Fibroblast of skin of left biceps (primary cell): Measurements from ENCODE around the gene HEXIM1.
A peak's percentile ranks its signal among the peaks of the same experiment; 100 is the strongest.

Source experiments
- DNase-seq, 2 experiments: peaks; one replicate each; pipeline ENCODE4 v3.0.0-alpha.2; 2013; ENCODE audit warnings: low read depth in 2 of 2

HEXIM1 gene

DNA sequence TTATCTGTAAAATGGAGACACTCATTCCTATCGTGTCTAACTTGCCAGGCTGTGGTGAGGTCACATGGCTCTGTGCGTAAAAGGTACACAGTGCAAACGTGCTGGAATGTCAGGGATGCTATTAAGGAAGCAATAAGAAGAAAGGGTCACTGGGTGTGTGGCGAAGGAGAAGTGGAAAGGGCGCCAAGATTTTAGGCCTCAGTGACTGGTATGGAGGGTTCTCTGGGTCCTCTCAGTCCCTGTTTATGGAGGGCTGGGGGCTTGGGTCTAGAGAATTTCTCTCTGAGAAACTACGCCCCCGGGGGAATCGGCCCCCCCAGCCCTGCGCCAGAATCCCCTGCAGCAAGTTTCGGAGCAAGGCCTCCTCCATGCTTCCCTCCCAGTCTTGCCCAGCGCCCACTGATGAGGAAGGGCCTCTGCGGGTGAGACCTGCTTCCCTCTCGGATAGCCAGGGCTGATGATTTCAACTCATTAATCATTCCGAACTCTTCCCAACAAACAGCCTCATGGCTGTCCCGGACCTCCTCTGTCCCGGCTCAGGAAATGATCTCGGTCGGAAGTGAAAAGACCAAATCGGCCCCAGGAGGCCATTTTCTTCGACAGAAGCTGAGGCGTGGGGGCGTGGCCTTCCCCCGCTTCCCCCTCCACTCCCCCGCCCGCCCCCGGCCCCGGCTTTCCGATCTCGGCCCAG lies 1.2 kb upstream of the HEXIM1 start:
- no peak for DNase-seq

GRCh38 chr17:45147581-45148182 lies 593 bp upstream of the HEXIM1 start:
- DNase-seq, result peak; percentile 95 to 98

- no peak for DNase-seq
These were observed 878 bp downstream of the HEXIM1 start for GRCh38 chr17:45149037-45149668.

DNA sequence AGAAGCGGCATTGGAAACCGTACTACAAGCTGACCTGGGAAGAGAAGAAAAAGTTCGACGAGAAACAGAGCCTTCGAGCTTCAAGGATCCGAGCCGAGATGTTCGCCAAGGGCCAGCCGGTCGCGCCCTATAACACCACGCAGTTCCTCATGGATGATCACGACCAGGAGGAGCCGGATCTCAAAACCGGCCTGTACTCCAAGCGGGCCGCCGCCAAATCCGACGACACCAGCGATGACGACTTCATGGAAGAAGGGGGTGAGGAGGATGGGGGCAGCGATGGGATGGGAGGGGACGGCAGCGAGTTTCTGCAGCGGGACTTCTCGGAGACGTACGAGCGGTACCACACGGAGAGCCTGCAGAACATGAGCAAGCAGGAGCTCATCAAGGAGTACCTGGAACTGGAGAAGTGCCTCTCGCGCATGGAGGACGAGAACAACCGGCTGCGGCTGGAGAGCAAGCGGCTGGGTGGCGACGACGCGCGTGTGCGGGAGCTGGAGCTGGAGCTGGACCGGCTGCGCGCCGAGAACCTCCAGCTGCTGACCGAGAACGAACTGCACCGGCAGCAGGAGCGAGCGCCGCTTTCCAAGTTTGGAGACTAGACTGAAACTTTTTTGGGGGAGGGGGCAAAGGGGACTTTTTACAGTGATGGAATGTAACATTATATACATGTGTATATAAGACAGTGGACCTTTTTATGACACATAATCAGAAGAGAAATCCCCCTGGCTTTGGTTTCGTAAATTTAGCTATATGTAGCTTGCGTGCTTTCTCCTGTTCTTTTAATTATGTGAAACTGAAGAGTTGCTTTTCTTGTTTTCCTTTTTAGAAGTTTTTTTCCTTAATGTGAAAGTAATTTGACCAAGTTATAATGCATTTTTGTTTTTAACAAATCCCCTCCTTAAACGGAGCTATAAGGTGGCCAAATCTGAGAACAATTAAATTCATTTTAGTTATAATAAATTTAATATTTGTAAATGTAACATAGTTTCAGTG lies 1.7 kb downstream of the HEXIM1 start:
- no peak for DNase-seq

DNA sequence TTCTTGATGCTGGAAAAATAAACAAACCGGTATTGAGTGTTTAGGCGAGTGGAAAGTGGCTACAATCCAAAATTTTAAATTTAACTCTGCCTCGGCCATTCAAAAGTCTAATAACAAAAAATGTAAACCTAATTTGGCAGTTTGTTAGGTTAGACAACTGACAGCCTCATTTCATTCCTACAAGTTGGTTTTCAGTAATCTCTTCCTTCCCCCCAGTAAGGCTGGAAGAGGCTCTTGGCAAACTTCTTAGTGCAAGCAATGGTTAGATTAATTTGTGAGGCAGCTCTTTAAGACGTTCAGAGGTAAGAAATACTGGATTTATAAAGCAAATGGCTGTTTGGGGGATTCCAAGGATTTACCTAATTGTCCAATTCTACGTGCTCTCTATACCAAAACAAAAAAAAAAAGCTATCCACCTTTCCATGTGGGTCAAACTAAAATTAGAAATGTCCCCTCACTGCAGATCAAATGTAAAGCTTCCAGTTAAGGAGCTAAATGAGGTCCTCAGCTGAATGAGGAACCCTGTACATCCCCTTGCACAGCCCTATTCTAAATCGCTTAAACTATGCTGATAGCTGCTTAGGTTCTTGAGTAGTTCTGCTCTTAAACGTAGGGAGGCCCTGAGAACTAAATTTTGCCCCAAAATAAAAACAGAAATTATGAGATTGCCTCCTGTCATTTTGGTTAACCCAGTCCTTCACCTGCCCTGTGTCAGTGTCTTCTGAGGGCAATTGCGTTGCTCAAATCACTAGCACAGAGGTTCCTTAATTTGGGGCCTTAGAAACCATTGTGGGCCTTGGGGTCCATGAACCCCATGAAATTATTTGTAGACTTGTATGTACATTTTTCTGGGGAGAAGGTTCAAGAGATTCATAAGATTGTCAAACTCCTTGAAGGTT lies 2.9 kb downstream of the HEXIM1 start:
- DNase-seq, result no peak

DNA sequence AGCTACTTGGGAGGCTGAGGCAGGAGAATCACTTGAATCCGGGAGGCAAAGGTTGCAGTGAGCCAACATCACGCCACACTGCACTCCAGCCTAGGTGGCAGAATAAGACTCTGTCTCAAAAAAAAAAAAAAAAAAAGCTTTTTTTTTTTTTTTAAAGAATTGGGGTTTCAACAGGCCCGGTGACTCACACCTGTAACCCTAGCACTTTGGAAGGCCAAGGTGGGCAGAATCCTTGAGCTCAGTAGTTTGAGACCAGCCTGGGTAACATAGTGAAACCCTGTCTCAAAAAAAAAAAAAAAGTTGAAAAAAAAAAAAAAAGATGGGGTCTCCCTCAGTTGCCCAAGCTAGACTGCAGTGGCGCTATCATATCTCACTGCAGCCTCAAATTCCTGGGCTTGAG lies 6.8 kb downstream of the HEXIM1 start:
- no peak for DNase-seq

DNA sequence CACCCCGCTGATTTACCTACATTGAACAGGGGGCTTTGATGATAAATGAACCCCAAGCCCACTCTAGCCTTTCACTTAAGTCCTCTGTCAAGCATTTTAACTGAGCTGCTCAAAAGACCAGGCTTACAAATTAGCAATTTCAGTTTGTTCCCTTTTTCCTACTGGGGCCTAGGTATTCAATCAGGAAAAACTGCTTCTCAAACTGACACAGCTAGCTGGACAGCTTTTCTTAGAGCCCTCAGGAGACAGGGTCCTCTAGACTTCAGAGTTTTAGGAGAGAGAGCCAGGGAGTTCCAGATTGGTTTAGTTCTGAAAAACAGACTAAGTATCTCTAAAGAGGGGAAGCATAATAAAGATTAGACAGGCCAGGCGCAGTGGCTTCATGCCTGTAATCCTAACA lies 7.2 kb downstream of the HEXIM1 start:
- DNase-seq, result no peak

DNA sequence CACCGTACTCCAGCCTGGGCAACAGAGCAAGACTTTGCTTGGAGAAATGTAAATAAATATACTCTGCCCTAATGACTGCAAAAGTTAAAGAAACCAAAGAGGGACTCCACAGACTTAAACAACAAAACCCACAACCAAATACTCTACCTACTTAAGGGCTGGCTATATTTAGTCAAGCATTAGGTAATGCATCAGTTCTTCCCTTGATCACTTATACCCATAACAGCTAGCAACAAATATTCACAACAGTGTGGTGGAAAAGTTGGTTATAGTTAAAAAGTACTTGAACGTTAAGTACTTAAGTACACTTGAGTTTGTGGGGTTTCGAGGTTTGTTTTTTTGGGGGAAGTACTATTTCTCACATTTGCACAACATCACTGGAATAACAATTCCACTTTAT lies 8.0 kb downstream of the HEXIM1 start:
- no peak for DNase-seq

- DNase-seq, result no peak
These were observed 12.4 kb downstream of the HEXIM1 start for GRCh38 chr17:45160447-45161287.

DNA sequence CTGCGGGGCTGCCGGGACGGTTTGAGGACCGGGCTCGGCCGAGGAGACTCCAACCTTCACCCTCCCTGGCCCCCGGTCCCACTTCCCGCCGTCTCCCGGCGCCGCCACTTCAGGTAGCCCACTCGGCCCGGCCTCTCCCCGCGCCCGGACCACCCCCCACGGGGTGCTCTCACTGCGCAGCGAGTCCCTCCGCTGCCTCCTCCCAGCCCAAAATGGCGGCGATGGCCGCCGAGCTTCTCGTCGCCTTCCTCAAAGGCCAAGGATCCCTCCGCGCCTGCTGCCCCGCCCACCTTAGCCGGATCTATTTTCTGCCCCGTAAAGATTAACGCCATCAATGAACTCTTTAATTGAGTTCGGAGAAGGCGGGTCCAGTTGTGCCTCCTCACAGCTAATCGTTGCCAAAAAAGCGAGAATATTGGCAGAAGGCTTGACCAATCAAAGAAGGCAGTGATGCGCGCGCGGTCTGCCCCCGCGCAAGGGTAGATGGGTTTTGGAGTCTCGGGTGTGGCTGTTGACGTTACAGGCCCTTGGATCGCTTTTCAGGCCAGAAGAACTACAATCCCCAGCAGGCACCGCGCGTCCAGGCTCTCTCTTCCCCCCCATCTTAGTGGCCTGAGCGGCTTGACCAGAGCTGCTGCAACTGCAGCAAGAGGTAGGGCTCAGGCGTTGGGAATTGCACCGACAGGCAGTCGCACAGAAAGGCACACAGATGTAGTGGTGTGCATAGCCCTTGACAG lies 13.2 kb downstream of the HEXIM1 start, which contains the start of gene HEXIM2:
Gene HEXIM2 (plus strand): TSS at position 588 of the 737 bp plus-strand sequence. CDS start 919 bp downstream, outside the sequence.
- peak; percentile 100 for DNase-seq

- DNase-seq, result no peak
These were observed 13.9 kb downstream of the HEXIM1 start for GRCh38 chr17:45162025-45162687.

DNA sequence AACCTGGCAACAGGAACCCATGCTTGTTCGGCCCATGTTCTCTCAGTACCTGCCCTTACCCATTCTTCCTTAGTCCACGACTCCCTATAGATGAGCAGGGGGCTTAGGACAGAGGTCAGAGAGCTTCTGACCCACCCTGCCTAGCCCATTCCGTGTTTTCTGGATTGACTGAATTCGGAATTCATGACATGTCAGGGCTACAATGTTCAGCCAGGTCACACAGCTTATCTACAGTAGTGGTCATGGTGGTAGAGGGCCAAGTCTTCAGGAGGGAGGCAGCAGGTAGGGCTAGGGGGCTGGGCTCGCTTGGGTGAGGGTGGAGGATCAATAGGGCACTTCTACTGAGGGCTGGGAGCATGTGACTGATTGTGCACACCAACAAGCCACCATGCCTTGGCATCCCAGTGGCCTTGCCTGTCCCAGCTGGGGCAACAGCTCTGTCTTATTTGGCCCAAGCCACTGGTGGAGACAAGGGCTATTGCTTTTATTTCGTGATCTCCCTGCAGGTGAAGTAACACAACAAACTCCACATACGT lies 16.5 kb downstream of the HEXIM1 start:
- no peak for DNase-seq

- DNase-seq, result no peak
These were observed 20.9 kb downstream of the HEXIM1 start for GRCh38 chr17:45168991-45169752.

- no peak for DNase-seq
These were observed 22.1 kb downstream of the HEXIM1 start for GRCh38 chr17:45170280-45170930.

DNA sequence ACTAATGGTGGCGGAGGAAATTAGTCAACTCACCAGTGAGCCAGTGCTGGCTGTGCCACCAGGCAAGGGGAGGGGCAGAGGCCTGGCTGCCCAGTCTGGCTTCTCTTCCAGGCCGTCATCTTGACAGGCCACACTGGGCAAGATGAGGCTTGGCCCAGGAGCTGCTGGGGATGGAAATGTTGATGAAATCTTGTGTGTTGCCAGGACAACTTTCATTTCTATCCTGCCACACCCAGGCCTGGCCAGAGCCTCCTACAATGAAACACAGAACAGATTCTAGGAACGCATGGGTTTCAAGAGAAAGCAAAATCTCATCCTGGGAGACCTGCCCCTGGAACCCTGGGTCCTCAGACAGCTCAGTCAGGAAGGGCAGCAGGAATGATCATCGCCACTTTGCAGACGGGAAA lies 22.7 kb downstream of the HEXIM1 start:
- no peak for DNase-seq

GRCh38 chr17:45171338-45172231 lies 23.3 kb downstream of the HEXIM1 start:
- DNase-seq, result no peak
